NCI-H226 (cell line): ENCODE data around the gene XRCC4.
A peak's percentile ranks its signal among the peaks of the same experiment; 100 is the strongest.
"Not testable (repeated sequence)": the region's sequence is repeated elsewhere in the genome, so short reads cannot be mapped to it uniquely, and the experiment has no call there.

Experiments used
- DNase-seq: peaks from one replicate; pipeline ENCODE4 v3.0.0-alpha.2; 2015

The XRCC4 gene

DNA sequence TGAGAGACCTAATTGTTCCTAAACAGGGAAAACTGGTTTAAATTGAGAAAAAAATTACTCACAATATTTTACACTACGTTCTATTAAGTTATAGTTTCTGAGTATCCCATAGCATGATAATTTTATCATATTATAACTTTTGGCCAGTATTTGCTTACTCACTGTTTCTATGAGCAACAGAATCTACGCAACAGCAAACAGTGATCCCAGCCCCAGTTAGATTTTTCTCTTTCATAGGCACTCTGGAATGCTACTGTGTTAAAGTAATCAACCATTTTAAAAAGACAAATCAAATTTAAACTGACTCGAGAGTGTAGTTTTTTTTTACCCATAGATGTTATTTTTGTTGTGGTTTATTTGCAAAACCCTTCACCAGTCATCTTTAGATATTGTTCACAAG is 107.2 kb downstream of the XRCC4 start:
- no peak for DNase-seq

DNA sequence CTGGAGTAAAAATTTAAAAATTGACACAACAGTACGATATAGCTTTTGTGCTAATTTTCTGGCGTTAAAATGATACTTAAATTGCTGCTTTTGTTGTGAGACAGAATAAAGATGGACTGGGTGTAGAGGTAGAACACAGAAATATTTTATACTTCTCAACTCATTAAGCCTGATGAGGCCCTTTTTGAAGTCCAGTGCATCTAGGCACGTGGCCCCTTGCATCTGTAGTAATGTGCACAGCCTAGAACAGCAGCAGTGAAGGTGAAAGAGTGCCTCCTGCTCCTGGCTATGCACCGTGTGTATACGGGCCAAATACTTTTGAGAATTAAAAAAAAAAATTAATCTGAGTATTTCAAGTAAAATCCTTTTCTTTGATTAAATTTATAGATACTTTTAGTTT is 115.6 kb downstream of the XRCC4 start:
- DNase-seq: no peak

- DNase-seq: no peak
Observed at GRCh38 chr5:83197326-83197967, 120.1 kb downstream of the XRCC4 start.

DNA sequence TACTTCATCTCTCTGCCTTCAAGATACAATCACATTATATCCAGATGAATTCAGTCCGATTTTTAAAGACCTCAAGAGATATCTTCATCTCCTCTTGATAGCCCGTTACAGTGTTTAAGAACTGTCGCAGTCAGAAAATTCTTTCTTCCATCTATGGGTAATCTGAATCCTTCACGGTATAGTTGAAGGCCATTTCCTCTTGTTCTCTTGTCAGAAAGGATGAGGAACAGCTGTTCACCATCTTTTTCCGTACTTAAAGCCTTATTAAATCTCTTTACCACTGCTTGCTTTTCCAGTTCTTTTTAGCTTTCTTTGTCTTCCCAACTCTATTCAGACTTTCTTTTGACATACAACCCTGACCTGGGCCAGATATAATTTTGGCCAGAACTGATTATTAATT is 121.8 kb downstream of the XRCC4 start:
- DNase-seq: no peak

DNA sequence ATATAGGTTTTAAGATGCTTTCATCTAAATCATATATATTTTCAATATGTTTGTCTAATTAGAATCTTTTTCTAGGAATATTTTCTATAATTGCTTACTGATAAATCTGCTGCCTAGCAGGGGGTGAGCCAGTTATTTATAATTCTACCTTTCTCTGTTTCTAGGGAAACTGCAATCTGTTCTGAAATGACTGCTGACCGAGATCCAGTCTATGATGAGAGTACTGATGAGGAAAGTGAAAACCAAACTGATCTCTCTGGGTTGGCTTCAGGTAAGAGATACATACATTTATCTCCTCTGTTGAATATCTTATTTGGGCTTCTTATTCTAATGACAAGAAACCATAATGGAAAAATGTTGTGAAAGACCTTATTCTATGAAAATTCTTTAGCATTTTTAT is 127.3 kb downstream of the XRCC4 start:
- DNase-seq: no peak

DNA sequence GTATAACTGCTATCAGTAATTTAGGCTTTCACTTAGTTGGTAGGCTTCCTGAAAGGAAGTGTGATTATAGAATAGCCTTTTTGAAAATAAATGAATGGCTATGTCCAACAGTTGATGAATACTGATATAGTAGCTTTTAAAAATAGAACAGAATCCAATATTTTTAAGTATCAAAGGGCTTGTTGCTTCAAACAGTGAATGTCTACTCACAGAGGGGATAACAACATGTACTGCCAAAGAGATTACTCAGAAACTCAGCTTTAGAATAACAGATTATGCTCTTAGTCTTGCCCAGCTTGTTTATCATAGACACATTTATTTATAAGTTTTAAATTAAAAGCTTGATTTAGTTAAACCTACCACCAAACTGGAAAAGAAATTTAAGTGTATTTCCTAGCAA is 132.6 kb downstream of the XRCC4 start:
- DNase-seq: no peak

DNA sequence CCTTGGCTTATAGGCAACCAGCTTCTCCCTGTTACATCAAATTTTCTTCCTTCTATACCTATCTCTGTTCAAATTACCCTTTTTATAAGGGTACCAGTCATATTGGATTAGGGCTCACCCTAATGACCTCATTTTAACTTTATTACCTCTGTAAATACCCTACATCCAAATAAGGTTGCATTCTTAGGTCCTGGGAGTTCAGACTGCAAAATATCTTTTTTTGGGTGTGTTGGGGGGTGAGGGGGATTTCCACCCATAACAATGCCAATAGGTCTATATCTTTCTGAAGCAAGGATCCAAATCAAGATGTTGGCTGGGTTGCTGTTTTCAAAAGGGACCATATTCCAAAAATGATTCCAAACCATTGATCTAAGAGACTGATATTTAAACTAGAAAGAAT is 141.7 kb downstream of the XRCC4 start:
- DNase-seq: no peak

DNA sequence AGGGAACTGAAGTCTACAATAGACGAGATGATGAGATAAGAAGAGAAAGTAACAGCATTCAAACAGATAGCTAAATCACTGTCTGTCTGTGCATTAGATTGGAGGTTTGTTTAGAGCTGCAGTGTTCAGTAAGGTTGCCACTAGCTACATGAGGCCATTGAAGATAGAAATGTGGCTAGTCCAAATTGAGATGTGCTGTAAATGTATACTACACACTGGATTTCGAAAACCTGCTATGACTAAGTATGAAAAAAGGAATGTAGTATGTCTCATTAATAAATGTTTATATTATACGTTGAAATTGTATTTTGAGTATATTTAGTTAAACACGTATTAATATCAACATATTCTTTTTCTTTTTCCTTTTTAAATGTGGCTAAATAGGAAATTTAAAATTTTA is 142.1 kb downstream of the XRCC4 start:
- no peak for DNase-seq

DNA sequence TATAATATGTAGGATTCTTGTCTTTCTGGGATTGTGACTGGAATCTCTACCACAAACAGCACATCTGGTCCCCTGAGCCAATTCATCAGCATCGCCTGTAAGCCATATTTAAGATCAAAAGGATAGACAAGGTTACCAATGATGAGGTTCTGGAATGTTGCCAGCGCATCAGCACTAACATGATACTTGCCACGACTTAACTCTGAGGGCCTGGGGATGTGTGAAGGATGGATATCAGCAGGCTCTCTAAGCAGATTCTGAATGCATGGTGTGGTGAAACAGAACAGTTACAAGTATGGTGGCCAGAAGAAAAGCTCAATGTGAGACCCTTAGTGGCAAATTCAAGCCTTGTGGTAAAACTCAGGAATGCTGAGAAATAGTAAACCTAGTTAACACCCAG is 143.0 kb downstream of the XRCC4 start:
- no peak for DNase-seq

GRCh38 chr5:83222906-83223305 is 145.6 kb downstream of the XRCC4 start:
- no peak for DNase-seq

GRCh38 chr5:83227611-83228010 is 150.3 kb downstream of the XRCC4 start:
- peak; percentile 54 for DNase-seq

GRCh38 chr5:83230511-83230910 is 153.2 kb downstream of the XRCC4 start:
- no peak for DNase-seq

GRCh38 chr5:83244516-83244915 is 167.2 kb downstream of the XRCC4 start:
- no peak for DNase-seq

DNA sequence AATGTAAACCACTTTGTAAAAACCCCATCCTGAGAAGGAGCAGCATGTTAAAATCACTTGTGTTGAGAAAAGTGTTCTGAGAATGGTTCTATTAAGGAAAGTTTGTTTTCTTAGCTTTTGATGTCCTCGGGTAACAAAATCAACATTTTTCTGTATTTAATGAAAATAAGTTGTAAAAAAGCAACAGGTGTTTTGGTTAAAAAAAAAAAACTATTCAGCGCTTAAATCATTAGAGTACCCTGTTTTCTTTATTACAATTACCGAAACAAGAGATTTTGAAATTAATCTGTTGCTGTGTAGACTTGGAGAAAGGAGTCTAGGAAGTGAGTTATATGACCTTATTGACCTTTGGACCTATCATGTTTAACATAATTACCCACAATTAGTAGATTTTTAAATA is 167.7 kb downstream of the XRCC4 start:
- no peak for DNase-seq

DNA sequence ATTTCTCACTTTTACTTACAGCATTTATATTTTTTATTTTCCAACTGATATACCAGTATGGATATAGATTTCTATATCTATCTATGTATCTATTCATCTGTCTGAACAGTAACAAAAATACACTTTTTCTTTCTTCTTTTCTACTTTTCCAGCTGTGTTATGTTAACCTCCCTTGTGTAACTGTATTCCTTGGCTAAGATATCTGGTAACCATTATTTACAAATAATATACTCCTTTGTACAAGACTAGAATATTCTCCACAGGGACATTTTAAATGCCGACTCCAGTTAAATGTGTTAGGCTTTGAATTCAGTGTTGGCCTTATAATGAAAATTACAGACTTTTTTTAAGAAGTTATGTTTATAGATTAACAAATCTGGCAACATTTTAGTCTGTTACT is 168.7 kb downstream of the XRCC4 start:
- DNase-seq: no peak

DNA sequence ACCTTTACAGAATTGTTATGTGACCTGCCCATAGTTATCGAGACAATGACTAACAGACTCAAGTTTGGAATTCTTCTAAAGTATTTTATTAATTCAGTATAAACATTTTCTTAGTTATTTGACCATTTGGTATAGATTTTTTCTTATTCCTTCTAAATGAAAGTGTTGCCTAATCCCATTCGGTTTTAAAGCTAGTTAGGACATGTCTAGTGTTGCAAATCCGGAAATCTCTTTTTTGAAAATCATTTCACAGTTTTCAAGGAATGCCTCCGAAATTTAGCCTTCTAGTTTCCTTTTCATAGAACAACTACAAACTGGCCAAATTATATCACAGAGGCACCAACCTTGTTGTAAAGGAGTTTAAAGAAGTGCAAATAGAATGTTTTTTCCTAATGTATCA is 171.8 kb downstream of the XRCC4 start:
- no peak for DNase-seq

GRCh38 chr5:83251849-83252248 is 174.5 kb downstream of the XRCC4 start:
- peak; percentile 11 for DNase-seq

DNA sequence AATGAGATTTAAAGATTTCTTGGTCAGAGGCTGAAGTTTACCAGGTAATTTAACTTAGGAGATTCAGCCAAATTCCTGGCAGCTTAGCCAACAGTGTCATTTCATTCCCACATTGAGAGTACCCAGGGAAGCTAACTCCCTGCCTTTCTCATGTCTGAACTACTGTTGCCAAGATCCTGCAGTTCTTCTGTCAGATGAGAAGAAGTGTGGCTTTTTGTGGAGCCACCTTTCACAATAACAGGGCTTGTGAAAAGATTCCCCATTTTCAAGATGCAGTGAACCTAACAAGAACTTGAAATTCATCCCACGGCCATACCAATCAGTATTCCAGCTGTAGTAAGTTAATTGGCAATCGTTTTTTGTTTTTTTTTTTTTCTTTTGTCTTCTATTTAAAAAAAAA is 176.4 kb downstream of the XRCC4 start:
- DNase-seq: no peak

DNA sequence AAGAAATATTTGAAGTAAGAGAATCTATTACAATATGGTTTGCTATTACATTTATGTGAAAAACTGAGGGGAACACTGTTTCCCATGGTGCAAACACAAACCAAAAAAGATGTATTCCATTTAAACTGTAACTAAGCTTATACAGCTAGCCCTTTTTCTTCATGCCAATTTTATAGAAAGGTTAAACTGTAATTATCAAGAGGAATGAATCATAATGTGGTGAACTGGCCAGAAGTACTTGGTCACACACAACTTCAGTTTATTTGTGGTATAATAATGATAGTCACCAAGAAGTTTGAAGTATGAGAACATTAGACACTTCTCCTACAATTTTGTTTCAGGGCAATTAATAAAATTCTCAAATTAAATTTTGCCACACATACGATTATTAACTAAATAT is 177.9 kb downstream of the XRCC4 start:
- peak; percentile 10 for DNase-seq

DNA sequence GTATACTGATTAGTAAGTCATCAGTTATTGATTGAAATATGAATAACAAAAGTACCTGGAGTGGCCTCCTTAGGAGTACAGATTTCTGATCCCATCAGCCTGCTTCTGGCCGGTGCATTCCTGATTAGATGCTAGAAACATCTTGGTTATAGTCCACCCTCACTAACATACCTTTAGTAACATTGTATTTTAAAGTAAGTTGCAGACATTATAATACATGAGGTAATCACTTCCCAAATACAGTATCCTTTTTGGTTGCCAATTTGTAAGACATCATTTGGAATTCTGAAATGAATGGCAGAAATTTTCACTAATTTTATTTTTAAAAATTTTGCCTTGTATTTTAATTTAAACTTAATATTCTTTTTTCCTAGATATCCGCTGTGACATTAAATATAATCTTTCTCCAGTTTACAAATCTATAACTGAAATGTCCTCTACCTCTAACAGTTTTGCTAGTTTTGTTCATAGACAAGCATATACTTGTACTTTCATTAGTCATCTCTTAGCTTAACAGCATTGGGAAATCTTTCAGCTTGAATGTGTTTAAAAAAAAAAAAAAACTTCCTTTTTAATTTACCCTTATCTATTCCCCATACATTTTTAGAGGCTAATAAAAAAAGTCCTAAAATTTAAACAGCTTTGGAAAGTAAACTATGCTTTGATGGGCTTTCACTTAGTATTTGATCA is 178.9 kb downstream of the XRCC4 start:
- DNase-seq: no peak

DNA sequence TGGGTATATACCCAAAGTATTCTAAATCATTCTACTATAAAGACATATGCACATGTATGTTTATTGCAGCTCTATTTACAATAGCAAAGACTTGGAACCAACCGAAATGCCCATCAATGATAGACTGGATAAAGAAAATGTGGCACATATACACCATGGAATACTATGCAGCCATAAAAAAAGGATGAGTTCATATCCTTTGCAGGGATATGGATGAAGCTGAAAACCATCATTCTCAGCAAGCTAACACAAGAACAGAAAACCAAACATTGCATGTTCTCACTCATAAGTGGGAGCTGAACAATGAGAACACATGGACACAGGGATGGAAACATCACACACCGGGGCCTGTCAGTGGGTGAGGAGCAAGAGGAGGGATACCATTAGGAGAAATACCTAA is 180.3 kb downstream of the XRCC4 start:
- not testable (repeated sequence) for DNase-seq

GRCh38 chr5:83265318-83265717 is 188.0 kb downstream of the XRCC4 start:
- peak; percentile 51 for DNase-seq

GRCh38 chr5:83270311-83270710 is 193.0 kb downstream of the XRCC4 start:
- DNase-seq: no peak

- no peak for DNase-seq
Observed at GRCh38 chr5:83277154-83277553, 199.8 kb downstream of the XRCC4 start.

- no peak for DNase-seq
Observed at GRCh38 chr5:83277953-83278352, 200.6 kb downstream of the XRCC4 start.
